HK-2 (cell line): ENCODE data around the gene PIK3CB.
"Not testable (repeated sequence)": the region's sequence is repeated elsewhere in the genome, so short reads cannot be mapped to it uniquely, and the experiment has no call there.

Experiments used
- DNase-seq: peaks from one replicate; pipeline ENCODE4 v3.0.0-alpha.2; 2018; ENCODE audit not compliant: unreplicated experiment

The PIK3CB gene

DNA sequence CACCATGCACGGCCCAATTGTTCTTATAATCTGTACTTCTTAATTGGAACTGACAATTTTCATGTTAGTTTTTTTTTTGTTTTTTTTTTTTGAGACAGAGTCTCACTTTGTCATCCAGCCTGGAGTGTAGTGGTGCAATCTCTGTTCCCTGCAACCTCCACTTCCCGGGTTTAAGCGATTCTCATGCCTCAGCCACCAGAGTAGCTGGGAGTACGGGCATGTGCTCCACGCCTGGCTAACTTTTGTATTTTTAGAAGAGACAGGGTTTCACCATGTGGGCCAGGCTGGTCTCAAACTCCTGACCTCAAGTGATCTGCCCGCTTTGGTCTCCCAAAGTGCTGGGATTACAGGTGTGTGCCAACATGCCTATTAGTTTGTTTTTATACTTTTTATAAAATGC is 153.8 kb downstream of the PIK3CB start:
- not testable (repeated sequence) for DNase-seq

DNA sequence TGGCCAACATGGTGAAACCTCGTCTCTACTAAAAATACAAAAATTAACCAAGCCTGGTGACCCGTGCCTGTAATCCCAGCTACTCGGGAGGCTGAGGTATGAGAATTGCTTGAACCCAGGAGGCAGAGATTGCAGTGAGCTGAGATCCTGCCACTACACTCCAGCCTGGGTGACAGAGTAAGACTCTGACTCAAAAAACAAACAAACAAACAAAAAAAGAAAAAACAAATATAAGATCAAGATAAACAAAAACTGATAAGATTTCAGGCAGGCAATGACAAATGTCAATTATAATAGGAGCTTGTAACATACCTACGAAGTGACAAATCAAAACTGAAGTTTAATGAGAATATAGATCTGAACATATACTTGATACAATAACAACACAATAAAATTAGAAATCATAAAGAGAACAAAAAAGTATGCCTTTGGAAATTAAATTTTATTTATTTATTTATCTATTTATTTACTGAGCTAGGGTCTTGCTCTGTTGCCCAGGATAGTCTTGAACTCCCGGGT is 155.8 kb downstream of the PIK3CB start:
- no peak for DNase-seq

DNA sequence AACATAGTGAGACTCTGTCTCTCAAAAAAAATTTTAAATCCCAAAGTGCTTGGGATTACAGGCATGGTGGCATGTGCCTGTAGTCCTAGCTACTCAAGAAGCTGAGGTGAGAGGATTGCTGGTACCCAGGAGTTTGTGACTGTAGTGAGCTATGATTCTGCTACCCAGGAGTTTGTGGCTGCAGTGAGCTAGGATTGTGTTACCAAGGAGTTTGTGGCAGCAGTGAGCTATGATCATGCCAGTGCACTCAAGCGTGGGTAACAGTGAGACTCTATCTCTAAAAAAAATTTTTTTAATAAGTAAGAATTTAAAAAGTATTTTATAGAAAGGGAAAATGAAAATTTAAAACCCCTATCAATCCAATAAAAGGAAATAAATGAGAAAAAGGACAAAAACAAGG is 156.6 kb downstream of the PIK3CB start:
- DNase-seq, result no peak

DNA sequence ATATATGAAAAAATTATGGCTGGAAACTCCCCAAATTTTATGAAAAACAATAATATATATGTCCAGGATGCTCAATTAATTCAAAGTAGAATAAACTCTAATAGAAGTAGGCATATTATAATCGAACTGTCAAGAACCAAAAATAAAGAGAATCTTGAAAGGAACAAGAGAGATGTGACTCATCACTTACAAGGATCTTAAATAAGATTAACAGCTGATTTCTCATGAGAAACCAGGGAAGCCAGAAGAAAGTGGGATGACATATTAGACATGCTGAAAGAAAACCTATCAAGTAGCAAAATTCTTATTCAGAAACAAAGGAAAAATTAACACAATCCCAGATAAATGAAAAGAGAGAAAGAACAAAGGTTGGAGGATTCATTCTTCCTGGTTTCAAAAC is 159.3 kb downstream of the PIK3CB start:
- DNase-seq, result no peak

DNA sequence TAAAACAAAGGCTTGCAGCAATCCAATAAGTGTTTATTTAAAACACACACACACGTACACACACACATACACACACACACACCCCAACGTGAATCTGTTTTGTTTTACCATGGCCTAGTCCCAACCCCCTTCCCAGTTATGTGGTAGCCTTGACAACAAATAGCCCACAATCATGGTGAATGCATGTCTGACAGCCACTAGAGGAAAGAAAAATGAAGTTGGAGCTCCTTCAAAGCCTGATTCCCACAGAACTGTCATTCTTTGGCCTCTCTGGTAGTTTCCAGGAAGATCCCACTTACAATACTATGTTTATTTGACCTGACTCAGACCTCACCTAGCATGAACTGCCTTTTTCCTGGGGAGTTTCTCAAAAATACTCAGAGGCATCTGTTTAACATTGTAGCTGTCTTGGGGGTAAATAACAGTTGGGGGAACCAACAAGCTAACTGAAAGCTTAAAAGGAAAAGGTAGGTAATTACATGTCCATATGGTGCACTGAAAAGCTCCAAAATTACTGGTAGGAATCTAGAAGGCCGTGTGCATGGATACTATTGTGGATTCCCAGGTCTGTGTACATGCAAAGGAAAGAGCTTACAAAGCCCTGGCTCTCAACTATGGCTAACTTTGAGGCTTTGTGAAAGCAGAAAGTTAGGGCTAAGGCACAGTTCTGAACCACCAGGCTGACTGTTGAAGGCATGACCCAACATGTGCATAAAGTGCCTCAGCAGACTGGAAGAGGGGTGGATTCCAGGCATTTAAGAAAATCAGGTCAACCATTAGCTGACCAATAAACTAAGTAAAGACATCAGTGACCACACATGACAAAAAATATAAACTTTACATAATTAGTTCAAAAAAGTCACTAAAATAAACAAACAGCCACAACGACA is 160.8 kb downstream of the PIK3CB start:
- DNase-seq, result no peak

DNA sequence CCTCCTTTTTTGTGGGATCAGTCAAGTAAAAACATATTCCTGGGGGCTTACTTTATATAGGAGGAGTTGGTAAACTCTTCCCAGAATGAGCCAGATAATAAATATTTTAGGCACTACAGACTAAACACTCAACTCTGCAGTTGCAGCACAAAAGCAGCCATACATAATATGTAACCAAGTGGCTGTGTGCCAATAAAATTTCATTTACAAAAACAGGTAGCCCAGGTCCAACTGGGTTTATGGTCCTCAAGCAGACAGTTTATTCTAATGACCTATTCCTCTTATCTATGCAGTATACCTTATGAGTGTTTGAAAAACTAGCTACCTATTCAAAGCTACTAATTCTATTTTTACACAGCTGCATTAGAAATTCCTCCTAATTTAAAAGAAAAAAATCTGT is 164.3 kb downstream of the PIK3CB start:
- DNase-seq, result no peak

DNA sequence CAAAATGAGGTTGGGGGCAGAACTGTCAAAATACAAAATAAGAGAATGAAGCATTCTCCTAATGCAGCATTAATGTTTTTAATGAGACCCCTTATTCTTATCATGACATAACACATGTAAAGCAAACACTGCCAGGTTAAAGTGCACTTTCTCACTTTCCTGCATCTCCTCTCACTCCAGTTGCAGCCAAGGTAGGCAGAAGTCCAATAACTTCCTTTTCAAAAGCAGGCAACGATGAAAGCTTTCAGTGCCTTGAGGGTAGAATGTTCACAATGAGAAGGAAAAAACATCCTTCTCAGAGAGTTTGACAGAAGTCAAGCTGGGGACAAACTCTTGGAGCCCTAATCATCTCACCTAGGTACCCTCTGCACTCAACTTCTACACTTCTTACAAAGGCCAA is 166.6 kb downstream of the PIK3CB start:
- DNase-seq, result no peak

DNA sequence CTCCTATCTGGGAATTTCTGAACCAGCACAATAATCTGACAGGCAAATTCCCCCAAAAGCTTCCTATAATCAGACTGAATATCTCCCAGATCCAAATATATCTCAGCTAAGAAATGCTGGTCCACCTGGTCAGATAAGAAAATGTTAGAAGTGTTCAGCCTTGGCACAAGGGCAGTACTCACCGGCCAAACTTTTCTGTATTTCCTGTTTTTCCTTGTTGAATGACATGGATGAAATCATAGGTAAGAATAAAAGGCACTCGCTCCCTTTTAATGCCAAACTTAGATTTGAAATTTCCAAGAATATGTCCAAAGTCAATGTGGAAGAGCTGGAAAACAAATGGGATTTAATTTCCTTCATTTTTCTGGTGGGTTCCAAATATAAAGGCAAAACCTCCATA is 177.2 kb downstream of the PIK3CB start:
- no peak for DNase-seq

DNA sequence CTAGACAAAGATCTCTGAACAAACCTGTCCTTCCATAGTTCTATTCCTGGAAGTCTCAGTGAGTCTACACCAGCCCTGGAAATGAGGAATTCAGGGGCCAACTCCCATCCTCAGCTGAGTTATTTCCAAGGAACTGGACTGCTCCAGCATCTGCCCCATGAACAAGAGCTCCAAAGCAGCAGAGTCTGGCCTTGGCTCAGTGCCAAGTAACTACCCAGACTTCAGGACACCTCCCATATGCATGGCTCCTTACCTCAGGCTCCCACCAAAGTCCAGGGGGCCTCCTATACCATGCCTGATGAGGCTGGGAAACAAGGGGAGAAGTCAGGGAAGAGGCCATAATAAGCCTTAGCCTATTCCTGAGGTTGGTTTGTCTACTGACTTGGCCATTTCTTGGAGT is 181.2 kb downstream of the PIK3CB start:
- no peak for DNase-seq

DNA sequence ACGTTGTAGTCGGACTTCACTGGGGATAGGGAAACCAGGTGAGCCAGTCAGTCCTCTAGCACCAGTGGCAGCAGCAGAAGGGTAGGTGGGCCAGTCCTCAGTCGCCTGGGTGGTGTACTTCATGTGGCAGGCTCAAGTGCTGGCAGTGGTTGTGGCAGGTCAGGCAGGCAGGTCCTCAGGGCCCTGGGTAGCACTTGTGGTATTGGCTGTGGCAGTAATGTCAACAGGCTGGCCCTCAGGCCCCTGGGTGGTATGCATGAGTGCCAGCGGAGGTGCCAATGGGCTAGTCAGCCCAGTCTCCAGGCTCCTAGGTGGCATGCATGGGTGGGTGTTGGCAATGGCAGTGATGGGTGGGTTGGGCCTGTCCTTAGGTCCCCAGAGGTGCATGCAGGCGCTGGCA is 185.6 kb downstream of the PIK3CB start:
- DNase-seq, result no peak

DNA sequence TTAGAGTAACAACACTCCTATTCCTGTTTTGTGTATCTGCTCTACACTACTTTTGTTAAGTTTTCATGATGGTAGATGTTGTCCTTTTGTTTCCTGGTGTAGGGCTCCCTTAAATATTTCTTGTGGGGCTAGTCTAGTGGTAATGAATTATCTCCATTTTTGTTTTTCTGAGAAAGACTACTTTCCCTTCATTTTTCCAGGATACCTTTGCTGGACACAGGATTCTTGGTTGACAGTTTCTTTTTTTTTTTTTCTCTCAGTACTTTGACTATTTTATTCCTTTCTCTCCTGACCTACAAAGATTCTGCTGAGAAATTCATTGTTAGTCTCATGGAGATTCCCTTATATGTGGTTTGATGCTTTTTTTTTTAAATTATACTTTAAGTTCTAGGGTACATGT is 188.2 kb downstream of the PIK3CB start:
- DNase-seq, result no peak

DNA sequence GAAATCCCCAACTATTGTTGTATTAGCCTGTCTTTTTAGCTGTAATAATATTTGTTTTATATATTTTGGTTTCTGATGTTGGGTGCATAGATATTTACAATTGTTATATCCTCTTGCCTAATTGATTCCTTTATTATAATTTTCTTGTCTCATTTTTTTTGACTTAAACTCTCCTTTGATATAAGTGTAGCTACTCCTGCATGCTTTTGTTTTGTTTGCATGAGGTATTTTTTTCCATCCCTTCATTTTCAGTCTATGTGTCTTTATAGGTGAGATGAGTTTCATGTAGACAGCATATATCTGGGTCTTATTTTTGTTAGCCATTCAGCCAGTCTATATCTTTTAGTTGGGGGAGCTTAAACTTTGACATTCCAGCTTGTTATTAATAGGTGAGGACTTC is 188.7 kb downstream of the PIK3CB start:
- no peak for DNase-seq

DNA sequence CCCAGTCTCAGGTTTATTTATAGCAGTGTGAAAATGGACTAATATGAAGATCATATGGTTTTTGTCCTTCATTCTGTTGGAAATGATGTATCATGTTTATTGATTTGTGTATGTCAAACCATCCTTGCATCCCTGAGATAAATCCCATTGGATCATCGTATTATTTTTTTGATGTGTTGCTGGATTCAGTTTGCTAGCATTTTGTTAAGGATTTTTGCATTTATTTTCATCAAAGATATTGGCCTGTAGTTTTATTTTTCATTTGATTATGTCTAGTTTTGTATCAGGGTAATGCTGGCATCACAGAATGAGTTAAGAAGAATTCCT is 191.8 kb downstream of the PIK3CB start:
- DNase-seq, result no peak

DNA sequence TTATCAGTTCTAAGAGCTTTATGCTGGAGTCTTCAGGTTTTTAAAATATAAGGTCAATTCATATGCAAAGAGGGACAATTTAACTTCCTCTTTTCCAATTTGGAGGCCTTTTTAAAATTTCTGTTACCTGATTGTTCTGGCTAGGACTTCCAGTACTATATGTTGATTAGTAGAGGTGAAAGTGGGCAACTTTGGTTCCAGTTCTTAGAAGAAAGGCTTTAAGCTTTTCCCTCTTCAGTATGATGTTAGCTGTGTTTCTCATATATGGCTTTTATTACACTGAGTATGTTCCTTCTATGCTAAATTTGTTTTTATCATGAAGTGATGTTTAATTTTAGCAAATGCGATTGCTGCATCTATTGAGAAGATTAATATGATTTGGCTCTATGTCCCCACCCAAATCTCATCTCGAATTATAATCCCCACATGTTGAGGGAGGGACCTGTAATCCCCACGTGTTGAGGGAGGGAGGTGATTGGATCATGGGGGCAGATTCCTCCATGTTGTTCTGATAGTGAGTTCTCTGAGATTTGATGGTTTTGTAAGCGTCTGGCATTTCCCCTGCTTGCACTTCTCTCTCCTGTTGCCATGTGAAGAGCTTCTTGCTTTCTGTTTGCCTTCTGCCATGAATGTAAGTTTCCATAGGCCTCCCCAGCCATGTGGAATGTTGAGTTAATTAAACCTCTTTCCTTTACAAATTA is 192.4 kb downstream of the PIK3CB start:
- no peak for DNase-seq

DNA sequence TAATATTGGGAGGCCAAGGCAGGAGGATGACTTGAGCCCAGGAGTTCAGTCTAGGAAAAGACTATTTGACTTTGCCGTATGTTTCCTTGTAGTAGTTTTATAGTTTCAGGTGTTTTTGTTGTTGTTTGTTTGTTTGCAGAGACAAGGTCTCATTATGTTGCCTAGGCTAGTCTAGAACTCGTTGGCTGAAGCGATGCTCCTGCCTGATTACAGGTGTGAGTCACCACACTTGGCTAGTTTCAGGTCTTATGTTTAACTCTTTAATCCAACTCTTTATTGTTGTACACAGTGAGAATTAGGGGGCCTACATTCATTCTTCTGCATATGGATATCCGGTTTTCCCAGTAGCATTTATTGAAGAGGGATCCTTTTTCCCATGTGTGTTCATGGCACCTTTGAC is 194.2 kb downstream of the PIK3CB start:
- DNase-seq, result no peak

DNA sequence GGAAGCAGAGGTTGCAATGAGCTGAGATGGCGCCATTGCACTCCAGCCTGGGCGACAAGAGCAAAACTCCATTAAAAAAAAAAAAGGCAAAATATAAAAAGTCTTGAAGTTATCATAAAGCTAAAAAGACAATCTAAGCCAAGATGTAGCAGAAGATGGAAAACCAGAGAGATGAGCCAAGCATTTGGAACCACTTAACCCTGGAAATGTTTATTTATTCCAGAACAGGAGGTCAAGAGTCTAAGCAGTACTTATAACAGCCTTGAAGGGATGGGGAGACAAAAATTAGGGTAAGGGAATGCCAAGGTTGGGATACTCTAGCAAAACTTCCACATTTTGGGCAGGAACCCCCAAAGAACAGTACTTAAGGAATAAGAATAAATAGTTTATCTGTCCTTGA is 196.1 kb downstream of the PIK3CB start:
- DNase-seq, result no peak

DNA sequence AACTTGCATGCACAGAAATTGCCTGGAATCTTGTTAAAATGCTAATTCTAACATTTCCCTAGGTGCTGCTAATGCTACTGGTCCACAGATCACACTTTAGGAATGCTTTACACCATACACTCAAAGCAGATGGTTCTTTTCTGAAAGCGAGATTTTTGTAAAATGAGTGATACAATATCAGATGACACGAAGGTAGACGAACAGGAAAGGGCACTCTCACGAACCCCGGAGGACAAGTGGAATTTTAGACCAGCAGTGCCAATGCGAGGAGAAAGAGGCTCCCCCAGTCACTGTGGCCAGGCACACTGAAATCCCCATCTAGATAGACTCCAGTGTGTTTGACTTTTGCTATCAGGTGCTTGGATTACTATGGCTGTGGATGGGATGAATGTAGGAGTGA is 205.2 kb downstream of the PIK3CB start:
- DNase-seq, result no peak

DNA sequence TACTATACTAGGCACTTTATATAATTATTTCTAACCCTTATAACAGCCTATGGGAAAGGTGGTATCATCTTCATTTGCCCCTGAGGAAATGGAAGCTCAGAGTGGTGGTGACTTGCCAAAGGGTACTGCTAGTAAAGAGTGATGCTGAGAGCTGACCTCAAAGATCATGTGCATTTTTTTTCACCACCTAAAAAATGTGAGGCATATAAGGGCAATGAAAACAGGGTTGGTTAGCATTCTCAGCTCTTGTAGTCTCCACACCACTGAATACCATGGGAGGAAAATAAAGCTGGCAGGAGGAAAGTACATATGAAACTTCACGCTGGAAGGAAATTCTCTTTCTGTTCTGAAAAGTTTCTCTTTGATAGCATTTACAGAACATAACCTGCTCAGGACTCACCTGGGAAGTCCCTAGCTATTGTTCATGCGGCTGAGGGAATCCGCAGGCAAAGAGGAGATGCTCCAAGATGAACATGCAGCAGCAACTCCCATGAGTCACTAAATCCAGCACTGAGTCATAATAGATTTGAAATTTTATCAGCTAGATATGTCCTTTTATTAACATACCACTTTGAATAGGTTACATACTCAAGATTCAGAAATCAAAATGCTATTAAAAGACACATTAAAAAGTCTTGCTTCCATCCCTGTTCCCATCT is 208.9 kb downstream of the PIK3CB start:
- DNase-seq, result no peak

DNA sequence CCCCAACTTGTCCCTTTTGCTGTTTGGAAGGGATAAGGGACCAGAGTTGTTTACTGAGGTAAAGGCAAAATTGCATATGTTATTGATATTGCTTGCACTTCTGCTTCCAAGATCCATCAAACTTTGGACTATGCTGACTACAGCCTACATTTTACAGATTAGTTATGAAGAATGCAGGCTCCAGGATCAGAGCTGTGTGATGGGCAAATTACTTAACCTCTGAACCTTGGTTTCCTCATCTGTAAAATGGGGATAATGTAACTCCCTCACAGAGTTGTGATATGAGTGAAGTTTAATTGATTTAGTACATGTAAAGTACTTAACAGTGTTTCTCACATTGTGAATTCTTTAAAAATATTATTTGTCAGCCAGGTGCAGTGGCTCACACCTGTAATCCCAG is 210.2 kb downstream of the PIK3CB start:
- no peak for DNase-seq

DNA sequence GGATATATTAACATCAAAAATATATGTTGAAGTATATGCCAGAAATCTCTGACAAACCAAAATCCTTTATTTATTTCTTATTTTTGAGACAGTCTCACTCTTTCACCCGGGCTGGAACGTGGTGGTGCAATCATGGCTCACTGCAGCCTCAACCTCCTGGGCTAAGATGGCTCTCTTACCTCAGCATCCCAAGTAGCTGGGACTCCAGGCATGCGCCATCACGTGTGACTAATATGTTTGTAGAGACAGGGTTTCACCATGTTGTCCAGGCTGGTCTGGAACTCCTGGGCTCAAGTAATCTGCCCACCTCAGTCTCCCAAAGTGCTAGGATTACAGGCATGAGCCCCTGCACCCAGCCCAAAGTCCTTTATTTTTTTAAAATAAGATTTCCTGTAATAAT is 214.3 kb downstream of the PIK3CB start:
- no peak for DNase-seq

DNA sequence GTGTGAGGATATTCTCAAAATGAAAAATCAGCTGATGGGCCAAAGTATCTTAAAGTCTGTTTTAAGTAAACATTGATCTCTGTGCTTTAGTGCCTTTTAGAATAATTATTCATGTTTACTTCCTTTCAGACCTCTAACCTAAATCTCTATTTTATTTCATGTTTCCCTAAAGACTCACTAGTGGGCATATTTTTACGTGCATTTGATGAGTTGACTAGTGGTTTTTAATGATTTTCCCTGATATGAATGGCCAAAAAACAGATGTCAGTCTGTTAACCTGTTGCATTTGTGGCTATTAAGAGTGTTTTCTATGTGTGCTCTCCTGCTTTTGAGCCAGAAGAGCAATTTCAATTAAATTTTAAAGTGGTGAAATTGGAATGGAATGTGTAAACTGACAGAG is 219.3 kb downstream of the PIK3CB start:
- DNase-seq, result no peak

DNA sequence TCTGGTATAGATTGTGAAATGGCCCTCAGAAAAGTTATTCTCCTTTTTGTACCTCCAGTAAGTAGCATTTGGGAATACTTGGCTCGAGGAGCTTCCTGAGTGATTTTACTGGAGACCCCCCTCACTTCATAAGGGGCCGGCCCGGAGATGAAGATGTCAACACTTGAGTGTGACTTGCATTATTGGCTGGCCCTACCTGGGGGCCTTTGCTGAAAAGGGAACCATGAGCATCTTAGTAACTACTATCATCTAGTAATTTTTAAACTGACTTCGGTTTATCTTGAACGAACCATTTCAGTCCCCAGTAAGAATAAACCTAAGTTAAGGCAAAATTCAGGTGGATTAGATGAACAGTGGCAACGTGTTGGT is 224.8 kb downstream of the PIK3CB start:
- no peak for DNase-seq
